ENCODE data around the gene PSMD4.

The PSMD4 gene

GRCh38 chr1:151311011-151311410 lies 56.5 kb downstream of the PSMD4 start:
- no peak for DNase-seq

GRCh38 chr1:151311589-151312331 lies 57.2 kb downstream of the PSMD4 start:
- DNase-seq, result peak; percentile 78

- no peak for DNase-seq
These were observed 57.9 kb downstream of the PSMD4 start for GRCh38 chr1:151312411-151312810.

- no peak for DNase-seq
These were observed 58.3 kb downstream of the PSMD4 start for GRCh38 chr1:151312826-151313225.

- DNase-seq, result no peak
These were observed 59.0 kb downstream of the PSMD4 start for GRCh38 chr1:151313501-151313900.

- no peak for DNase-seq
These were observed 59.8 kb downstream of the PSMD4 start for GRCh38 chr1:151314137-151314875.

GRCh38 chr1:151315565-151316235 lies 61.2 kb downstream of the PSMD4 start:
- DNase-seq, result no peak

Data from CD4-positive, alpha-beta T cell treated with Interleukin-6 for 4 hours (primary cell).